Left renal cortex interstitium (tissue), 4 donors: ENCODE data around the gene ACVR2A. TPM values are rescaled to one million over a fixed set of nuclear protein-coding genes. Genes with fewer than 3 reads are reported as not detected.

Source experiments
- DNase-seq, 4 donors: peaks; one replicate each; pipeline ENCODE4 v3.0.0-alpha.2; 2013; ENCODE audit warnings: low read depth in 4 of 4, low spot score in 2 of 4, missing footprints in 1 of 4
- polyA plus RNA-seq, 4 donors: library from polyadenylated mRNA; unstranded; fragments of 120-200 nt; gene quantifications; one replicate each; pipeline ENCODE4 v1.2.1, GENCODE V29; 2013; ENCODE audit not compliant: insufficient read length in 4 of 4

Gene ACVR2A
- 10 to 100 TPM; 22.4 to 28.0 (median 24.5) TPM for polyA plus RNA-seq

DNA sequence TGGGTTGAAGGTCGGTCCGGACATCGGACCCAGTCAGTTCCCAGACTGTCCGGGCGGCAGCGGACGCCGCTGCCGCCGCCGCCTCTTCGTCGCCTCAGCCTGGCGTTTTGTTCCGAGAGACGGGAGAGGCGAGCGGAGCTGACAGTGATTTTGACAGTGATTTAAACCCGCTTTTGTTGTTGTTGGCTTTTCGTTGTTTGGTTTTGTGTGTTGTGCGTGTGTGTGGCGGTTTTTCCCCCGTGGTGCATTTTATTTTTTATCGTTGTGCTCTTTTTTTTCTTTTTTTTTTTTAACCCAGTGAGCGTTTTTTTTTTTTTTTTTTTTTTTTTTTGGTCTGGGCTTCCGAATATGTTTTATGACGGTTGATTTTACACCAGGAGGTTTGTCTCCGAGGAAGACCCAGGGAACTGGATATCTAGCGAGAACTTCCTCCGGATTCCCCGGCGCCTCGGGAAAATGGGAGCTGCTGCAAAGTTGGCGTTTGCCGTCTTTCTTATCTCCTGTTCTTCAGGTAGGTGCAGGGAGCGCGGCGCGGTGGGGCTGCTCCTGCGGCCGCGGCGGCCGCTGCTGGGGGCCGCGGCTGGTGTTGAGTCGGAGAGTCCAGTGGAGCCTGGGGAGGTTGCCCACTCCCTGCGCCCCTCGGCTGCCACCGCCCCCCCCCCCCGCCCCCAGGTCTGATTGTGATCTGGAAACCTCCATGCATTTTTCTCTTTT, at the start of gene ACVR2A:
TSS of gene ACVR2A (plus strand) at position 333 of the 714 bp plus-strand sequence. CDS start at position 457, 124 bp downstream.
- DNase-seq = peak in 3 of 4 donors; percentile 49 to 62 (median 55)

DNA sequence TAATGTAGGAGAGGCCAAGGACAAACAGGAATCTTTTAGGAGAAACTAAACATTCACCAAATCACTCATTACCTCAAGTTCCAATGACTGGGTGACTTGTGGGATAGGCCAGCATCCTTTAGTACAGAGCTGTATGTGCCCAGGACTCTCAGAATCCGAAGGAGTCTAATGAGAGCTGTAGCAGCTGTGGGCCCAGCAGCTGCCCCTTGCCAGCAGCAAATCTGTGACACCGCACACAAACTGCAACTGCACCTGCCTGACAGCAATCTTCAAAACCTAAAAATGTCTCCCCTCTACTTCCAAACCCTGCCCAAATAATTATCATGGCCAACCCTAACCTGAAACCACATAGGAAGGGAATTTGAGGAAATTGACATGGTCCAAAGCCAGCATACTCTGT, 44.5 kb upstream of the ACVR2A start:
- DNase-seq = no peak

DNA sequence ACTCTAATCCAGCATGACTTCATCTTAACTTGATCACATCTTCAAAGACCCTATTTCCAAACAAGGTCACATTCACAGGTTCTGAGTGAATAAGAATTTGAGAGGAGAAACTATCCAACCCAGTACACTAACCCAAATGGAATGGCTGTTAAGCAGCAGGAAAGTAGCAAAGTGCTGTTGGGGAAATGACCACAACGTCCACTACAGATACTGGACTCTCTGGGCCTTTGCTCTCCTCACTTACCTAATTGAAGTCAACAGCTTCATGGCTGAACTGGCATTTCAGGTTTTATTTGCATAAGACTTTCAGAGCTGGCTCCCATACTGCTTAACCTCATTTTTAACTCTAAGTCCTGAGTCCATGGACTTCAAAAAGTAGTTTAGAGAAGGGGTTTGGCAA, 38.0 kb upstream of the ACVR2A start:
- no peak for DNase-seq

DNA sequence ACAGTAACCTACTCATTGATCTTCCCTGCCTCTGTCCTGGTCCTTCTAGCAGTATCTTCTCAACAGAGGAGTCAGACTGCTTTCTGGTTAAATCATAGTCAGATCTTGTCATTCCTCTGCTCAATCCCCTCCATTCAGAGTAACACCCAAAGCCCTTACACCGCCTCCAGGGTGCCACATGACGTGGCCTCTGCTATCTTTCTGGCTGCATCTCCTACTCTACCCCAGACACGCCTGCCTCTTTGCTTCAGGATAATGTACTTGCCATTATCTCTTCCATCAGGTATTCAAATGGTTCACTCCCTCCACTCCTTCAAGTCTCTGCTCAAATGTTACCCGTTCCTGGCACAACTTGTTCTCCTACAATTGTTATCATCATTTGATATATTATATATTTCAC, 36.3 kb upstream of the ACVR2A start:
- no peak for DNase-seq

DNA sequence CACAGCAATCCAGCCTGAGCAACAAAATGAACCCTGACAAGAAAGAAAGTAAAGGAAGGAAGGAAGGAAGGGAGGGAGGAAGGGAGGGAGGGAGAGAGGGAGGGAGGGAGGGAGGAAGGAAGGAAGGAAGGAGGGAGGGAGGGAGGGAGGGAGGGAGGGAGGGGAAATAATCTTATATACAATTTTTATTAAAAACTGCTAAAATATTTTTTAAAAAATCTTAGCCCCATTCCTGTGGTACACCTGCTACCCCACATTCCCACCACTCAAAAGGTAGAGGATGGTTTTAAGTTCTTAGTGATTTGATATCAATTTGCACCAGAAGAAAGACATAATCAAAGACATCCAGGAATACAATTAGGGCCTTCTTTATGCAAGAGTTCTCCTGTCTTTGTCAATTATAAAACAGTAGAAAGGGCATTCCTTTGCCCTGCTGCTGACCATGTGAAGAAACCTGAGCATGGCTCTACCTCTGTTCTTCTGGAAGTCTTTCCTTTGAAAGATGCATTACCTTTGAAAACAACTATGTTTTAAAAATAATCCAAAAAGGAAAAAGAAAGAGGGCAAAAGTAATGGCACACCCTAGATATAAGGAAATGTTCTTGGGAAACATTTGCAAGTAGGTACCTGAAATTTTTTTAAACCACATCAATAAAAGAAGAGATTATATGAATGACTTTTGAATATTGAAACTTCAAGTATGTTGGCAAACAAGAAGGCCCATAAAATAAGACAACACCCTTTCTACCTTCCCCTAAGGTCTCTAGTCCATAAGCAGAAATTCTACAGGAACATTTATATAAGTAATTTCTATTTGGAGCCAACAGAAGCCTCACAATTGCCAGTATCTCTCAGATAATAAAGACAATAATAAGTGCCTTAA, 33.7 kb upstream of the ACVR2A start:
- DNase-seq = no peak

- DNase-seq = no peak
Observed at GRCh38 chr2:147818741-147819140, 26.1 kb upstream of the ACVR2A start.

DNA sequence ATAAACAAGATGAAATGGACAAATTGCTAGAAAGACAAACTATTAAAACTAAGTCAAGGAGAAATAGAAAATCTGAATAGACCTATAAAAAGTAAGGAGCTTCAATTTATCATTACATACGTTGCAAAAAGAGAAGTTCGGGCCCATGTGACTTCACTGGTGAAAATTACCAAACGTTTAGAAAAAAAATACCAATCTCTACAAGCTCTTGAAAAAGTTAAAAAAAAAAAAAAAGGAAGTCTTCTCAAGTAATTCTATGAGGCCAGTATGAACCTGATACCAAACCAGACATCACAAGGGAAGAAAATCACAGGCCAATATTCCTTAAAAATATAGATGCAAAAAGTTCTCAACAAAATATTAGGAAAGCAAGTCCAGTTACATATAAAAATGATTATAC, 20.2 kb upstream of the ACVR2A start:
- no peak for DNase-seq

- no peak for DNase-seq
Observed at GRCh38 chr2:147826278-147827087, 18.3 kb upstream of the ACVR2A start.

DNA sequence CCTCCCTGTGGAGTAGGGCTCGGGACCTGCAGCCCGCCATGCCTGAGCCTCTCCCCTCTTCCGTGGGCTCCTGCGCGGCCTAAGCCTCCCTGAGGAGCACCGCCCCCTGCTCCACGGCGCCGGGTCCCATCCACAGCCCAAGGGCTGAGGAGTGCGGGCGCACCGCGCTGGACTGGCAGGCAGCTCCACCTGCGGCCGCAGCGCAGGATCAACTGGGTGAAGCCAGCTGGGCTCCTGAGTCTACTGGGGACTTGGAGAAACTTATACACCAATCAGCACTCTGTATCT, 17.8 kb upstream of the ACVR2A start:
- DNase-seq = no peak

- DNase-seq = no peak
Observed at GRCh38 chr2:147829106-147829505, 15.7 kb upstream of the ACVR2A start.

GRCh38 chr2:147836099-147836498, 8.7 kb upstream of the ACVR2A start:
- no peak for DNase-seq

DNA sequence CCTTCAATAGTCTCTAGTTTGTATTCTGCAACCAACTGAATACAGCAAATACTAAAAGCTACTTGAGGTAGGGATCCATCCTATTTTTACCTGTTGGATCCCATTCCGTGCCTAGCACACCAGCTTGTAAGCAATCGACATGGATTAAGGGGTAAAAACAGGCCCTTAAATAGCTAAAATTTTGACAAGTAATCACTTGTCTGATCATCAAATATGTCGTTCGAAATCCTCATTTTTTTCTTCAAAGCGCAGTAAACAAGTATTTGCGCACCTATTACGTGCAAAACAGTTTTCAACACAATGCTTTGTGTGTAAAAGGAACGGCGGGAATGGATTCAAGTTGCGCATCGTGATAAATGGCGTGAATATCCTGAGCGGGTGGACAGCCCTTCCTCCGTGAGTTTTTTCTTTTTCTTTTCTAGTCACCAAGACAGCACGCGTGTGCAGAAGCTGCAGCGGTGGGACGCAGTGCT, 1.4 kb upstream of the ACVR2A start:
- DNase-seq = peak in 1 of 4 donors; percentile 63

DNA sequence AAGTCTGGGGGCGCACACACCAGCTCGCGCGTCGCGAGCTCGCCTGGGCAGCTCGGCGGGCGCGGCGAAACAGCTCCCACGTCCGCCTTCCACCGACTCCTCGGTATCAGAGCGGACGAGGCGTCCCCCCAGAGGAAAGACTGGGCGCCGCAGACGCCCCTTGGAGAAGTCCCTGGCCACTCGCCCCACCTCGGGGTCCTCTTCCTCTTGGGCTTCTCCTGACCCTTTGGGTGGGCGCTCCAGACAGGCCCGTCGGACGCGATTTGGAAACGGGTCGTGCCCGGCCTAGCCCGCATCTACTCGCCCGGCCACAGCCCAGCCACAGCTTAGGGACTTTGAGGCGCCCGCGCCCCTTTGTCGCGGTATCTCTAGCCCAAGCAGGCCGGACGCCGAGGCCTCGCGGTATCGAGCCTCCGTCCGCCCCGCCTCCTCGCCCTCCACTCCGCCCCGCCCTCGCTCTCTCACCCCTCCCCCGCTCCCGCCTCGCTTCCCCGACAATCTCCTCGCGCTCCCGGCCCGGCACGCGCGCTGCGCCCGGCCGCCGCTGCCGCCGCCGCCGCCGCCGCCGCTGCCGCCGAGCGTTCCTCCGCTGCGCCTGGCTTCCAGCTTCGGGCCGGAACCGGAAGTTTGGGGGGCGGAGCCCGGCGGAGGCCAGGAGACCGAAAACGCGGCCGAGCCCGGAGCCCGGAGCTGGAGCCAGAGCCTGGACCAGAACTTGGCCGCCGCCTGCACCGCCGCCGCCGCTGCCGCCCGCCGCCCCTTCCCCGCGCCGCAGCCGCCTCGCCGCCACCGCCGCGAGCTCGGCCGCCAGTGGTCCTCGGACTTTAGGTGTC, 749 bp upstream of the ACVR2A start:
- peak; percentile 66 to 83 (median 76) for DNase-seq

- peak in 1 of 4 donors; percentile 55 for DNase-seq
Observed at GRCh38 chr2:147845411-147845971, 662 bp downstream of the ACVR2A start.

DNA sequence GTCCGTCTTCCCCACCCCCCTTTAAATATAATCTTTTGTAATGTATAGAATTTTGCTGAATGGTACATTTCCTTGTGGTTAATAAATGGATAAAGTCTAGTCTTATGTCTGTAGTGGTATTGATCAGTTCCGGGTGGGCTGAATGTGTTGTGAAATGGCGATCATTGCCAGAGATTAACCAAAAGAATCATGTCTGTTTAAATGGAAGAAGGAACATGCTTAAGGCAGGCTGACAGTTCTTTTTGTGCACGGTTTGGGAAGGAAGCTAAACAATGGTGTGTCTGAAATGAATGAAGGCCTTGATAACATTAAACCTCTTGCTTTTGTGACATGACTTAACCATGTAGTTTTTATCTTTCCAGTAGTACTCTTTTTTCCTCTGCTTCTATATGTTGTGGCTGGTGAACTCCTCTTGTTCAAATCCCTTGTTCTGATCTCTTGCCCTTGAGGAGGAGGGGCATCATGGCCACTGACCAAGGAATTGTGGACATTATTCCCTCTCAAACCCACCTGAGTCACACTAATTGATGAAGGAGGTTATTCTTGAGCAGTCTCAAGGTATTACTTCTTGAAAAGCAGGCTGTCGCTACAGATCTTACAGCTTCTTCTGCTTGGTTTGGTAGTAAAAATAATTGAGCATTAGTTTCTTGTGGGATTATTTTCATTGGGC, 1.7 kb downstream of the ACVR2A start:
- peak in 1 of 4 donors; percentile 25 for DNase-seq

- DNase-seq = no peak
Observed at GRCh38 chr2:147847746-147848391, 3.0 kb downstream of the ACVR2A start.

GRCh38 chr2:147850838-147851237, 6.0 kb downstream of the ACVR2A start:
- DNase-seq = no peak

DNA sequence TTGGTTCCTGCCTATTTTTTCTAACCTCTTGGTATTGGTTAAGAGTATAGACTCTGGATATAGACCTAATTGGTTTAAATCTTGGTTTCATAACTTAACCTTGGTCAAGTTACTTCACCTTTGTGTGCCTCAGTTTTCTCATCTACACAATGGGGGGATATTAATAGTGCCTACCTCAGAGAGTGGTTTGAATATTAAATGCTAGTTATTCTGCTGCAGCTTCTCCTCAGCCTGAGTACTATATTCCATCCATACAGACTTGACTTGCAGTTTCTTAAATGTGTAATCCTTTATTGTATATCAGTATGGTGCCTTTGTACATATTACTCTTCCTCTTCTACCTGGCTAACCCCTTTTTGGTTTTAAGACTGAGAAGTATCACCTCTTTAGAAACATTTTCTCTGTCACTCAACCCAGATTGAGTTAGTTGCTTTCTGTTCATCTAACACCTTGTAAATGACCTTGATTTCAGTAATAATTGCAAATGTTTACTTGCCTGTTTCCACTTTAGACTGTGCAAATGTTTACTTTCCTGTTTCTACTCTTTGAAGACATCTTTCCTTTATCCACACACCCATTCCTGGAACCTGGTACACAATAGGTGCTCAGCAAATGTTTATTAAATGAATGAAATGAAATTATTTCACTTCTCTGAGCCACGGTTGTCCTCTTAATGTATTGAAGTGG, 6.6 kb downstream of the ACVR2A start:
- no peak for DNase-seq
